GM23248 (cell line): ENCODE measurements around the gene H1-8. TPM values are rescaled to one million over a fixed set of nuclear protein-coding genes. Genes with fewer than 3 reads are reported as not detected.
"Not testable (repeated sequence)": the region's sequence is repeated elsewhere in the genome, so short reads cannot be mapped to it uniquely, and the experiment has no call there.

Experiments
- DNase-seq: peaks from one replicate; pipeline ENCODE4 v3.0.0-alpha.2; 2015
- H2AFZ ChIP-seq: fragments of 200-600 bp; sonication (generic); 2 replicates; pipeline ENCODE4 v1.6.1; 2016; ENCODE audit warnings: antibody characterized with exemption
- H3F3A ChIP-seq: fragments of 200-600 bp; sonication (generic); 2 replicates; pipeline ENCODE4 v1.6.1; 2016; ENCODE audit warnings: mild to moderate bottlenecking, antibody characterized with exemption, mixed run types; ENCODE audit not compliant: insufficient read depth
- H3K27ac ChIP-seq: fragments of 200-600 bp; sonication (generic); 2 replicates; pipeline ENCODE4 v1.5.1; 2016; ENCODE audit warnings: mild to moderate bottlenecking
- H3K27me3 ChIP-seq: fragments of 200-600 bp; sonication (generic); replicated peaks from 2 replicates; pipeline ENCODE4 v1.6.1; 2016; ENCODE audit warnings: mild to moderate bottlenecking; ENCODE audit not compliant: insufficient read depth
- H3K36me3 ChIP-seq: fragments of 200-600 bp; sonication (generic); 2 replicates; pipeline ENCODE4 v1.6.1; 2016; ENCODE audit warnings: low read depth, mild to moderate bottlenecking
- H3K4me1 ChIP-seq: fragments of 200-600 bp; sonication (generic); 2 replicates; pipeline ENCODE4 v1.6.1; 2016; ENCODE audit warnings: mild to moderate bottlenecking; ENCODE audit not compliant: insufficient read depth
- H3K4me2 ChIP-seq: fragments of 200-600 bp; sonication (generic); one replicate; pipeline ENCODE4 v1.6.1; 2016; ENCODE audit warnings: mild to moderate bottlenecking; ENCODE audit not compliant: unreplicated experiment
- H3K4me3 ChIP-seq: fragments of 200-600 bp; sonication (generic); 2 replicates; pipeline ENCODE4 v1.5.1; 2016; ENCODE audit warnings: mild to moderate bottlenecking
- H3K79me2 ChIP-seq: fragments of 200-600 bp; sonication (generic); 2 replicates; pipeline ENCODE4 v1.6.1; 2016; ENCODE audit warnings: mild to moderate bottlenecking; ENCODE audit not compliant: insufficient read depth
- H3K9ac ChIP-seq: fragments of 200-600 bp; sonication (generic); 2 replicates; pipeline ENCODE4 v1.6.1; 2016; ENCODE audit warnings: mild to moderate bottlenecking
- H3K9me2 ChIP-seq: fragments of 200-600 bp; sonication (generic); 2 replicates; pipeline ENCODE4 v1.6.1; 2016; ENCODE audit warnings: mixed run types, mild to moderate bottlenecking, moderate library complexity; ENCODE audit not compliant: insufficient read depth
- H3K9me3 ChIP-seq: fragments of 200-600 bp; sonication (generic); one replicate; pipeline ENCODE4 v1.6.1; 2017; ENCODE audit warnings: low read depth
- H4K20me1 ChIP-seq: fragments of 200-600 bp; sonication (generic); 2 replicates; pipeline ENCODE4 v1.6.0; 2016; ENCODE audit not compliant: insufficient read depth
- EZH2 ChIP-seq: fragments of 200-600 bp; sonication (generic); IDR thresholded peaks from 2 replicates; pipeline ENCODE4 v1.6.1; 2018; ENCODE audit warnings: antibody characterized with exemption, mild to moderate bottlenecking; ENCODE audit not compliant: insufficient read depth, poor library complexity, severe bottlenecking
- EZH2phosphoT487 ChIP-seq: fragments of 200-600 bp; sonication (generic); IDR thresholded peaks from 2 replicates; pipeline ENCODE4 v1.6.1; 2018; ENCODE audit warnings: antibody characterized with exemption, moderate library complexity, mild to moderate bottlenecking, low read depth; ENCODE audit not compliant: insufficient read depth
- WGBS, 2 experiments: methylation state at CpG; one replicate each; pipeline ENCODE4 v1.1.6; 2015 to 2017; ENCODE audit warnings: low lambda C conversion rate in 2 of 2, low coverage in 1 of 2; ENCODE audit errors: missing lambda C conversion rate in 2 of 2; 5-methylcytosine and 5-hydroxymethylcytosine counted together
- in situ Hi-C: fragments of 300-500 bp; cut with MboI; formaldehyde crosslinking; loops from 2 replicates; pipeline ENCODE4 v1.15.0; 2020
- polyA plus RNA-seq: library from polyadenylated mRNA; unstranded; fragments of >200 nt; fragmentation: Nextera tagmentation; extraction: Ambion mirVana; gene quantifications from 2 replicates; pipeline ENCODE4 v1.2.1, GENCODE V29; 2016
- total RNA-seq: library from RNA; depleted of rRNA; stranded (reverse); fragments of >200 nt; shearing (Covaris generic); gene quantifications from 2 replicates; pipeline ENCODE4 v1.2.3, GENCODE V29; 2014; rRNA removed

H1-8 gene
- total RNA-seq (not detected in 2 replicates), polyA plus RNA-seq (not detected in 2 replicates)

GRCh38 chr3:129543156-129543790, at the start of gene H1-8:
Gene H1-8, plus strand, starts transcription at chr3:129543175. Its CDS starts 44 bp downstream, at chr3:129543219.
- no peak within 1 kb of the TSS for H3K4me2 ChIP-seq
- in situ Hi-C loops = no loop called here

GRCh38 chr3:129493206-129493605, 49.8 kb upstream of the H1-8 start:
- in situ Hi-C loops = loop anchor here (10.0 to 25.0 kb wide), 2 partner anchors 112 to 319 kb away; partner anchors contain the start of gene PLXND1
- H3K9me2 ChIP-seq = no peaks in the 10 kb centered on the region
- H4K20me1 ChIP-seq = no peaks in the 10 kb centered on the region
- no peak for DNase-seq
- H3K36me3 ChIP-seq = no peaks in the 10 kb centered on the region
- WGBS, 2 experiments = 91 to 93% methylated on average over 4 of the region's 4 CpGs
- H3K27ac ChIP-seq = no peak overlapping the region
- H3K4me2 ChIP-seq = no peak overlapping the region
- peaks cover 20% of the 10 kb centered on the region for H3K4me1 ChIP-seq
- peaks cover 19% of the 10 kb centered on the region for H3F3A ChIP-seq
- no peaks in the 10 kb centered on the region for H3K27me3 ChIP-seq
- H3K79me2 ChIP-seq = no peaks in the 10 kb centered on the region
- no peak overlapping the region for H2AFZ ChIP-seq
- no peak overlapping the region for H3K9ac ChIP-seq
- H3K4me3 ChIP-seq = no peak overlapping the region
- no peaks in the 10 kb centered on the region for H3K9me3 ChIP-seq
- TF ChIP-seq EZH2 = no peak

More at GRCh38 chr3:129543156-129543790, at the start of gene H1-8:
- no peaks in the 10 kb centered on the region for H3K9me3 ChIP-seq
- H3K27me3 ChIP-seq = no peaks in the 10 kb centered on the region
- no peaks in the 10 kb centered on the region for H4K20me1 ChIP-seq
- no peak for TF ChIP-seq EZH2
- TF ChIP-seq EZH2phosphoT487 = no peak
- 71 to 74% methylated on average over 16 of the region's 16 CpGs for whole genome bisulfite sequencing, 2 experiments
- peaks cover 6% of the 10 kb centered on the region; the same call in 1 of the 2 replicates for H3F3A ChIP-seq
- no peaks in the 10 kb centered on the region for H3K36me3 ChIP-seq
- no peaks in the 10 kb centered on the region for H3K4me1 ChIP-seq
- DNase-seq = no peak
- H3K9ac ChIP-seq = no peak within 1 kb of the TSS
- H3K9me2 ChIP-seq = no peaks in the 10 kb centered on the region
- no peaks in the 10 kb centered on the region for H3K79me2 ChIP-seq
- no peak within 1 kb of the TSS for H2AFZ ChIP-seq
- no peak within 1 kb of the TSS for H3K27ac ChIP-seq
- no peak within 1 kb of the TSS for H3K4me3 ChIP-seq

DNA sequence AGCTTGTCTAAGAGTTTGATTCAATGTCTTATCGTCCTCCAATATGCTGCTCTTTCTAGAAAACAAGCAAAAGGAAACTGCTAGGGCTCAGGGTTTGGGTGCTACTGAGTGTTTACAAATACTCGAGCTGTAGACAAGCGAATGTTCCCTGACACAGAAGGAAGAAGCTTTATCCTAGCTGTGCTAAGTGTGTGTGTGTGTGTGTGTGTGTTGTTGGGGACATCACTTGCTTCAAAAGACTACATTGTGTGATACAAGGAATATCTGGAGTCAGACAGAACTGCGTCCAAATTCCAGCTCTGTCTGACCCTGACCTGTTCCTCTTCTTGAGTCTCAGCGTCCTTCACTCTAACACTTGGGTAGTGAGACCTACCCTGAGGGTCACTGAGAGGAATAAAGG, 48.5 kb upstream of the H1-8 start:
- H3K27me3 ChIP-seq, H4K20me1 ChIP-seq, DNase-seq, H3K9me2 ChIP-seq, H2AFZ ChIP-seq, H3K36me3 ChIP-seq, H3K4me3 ChIP-seq, H3K79me2 ChIP-seq, H3K9me3 ChIP-seq: not testable (repeated sequence)
- H3F3A ChIP-seq = peaks cover 18% of the 10 kb centered on the region
- peak overlapping the region; percentile 41 for H3K9ac ChIP-seq
- in situ Hi-C loops = loop anchor here (10.0 to 25.0 kb wide), 2 partner anchors 110 to 318 kb away; partner anchors contain the start of gene PLXND1
- peak overlapping the region; percentile 54 for H3K4me2 ChIP-seq
- WGBS, 2 experiments = 94 to 95% methylated on average over 5 of the region's 5 CpGs
- peak overlapping the region; percentile 82 for H3K27ac ChIP-seq
- H3K4me1 ChIP-seq = peaks cover 28% of the 10 kb centered on the region

- peak overlapping the region; percentile 82 for H3K27ac ChIP-seq
- peak; percentile 81 for DNase-seq
- in situ Hi-C loops = loop anchor here (10.0 to 25.0 kb wide), 2 partner anchors 110 to 317 kb away; partner anchors contain the start of gene PLXND1
- H3K4me2 ChIP-seq = peak overlapping the region; percentile 54
- H4K20me1 ChIP-seq, H3K4me3 ChIP-seq, H3K9me3 ChIP-seq, H3K9me2 ChIP-seq, H3K79me2 ChIP-seq, H3K27me3 ChIP-seq, H2AFZ ChIP-seq, H3K36me3 ChIP-seq: not testable (repeated sequence)
- H3K4me1 ChIP-seq = peaks cover 28% of the 10 kb centered on the region
- H3F3A ChIP-seq = peaks cover 18% of the 10 kb centered on the region
- 57 to 58% methylated on average over 10 of the region's 10 CpGs for WGBS, 2 experiments
- peak overlapping the region; percentile 41 for H3K9ac ChIP-seq
These were observed 47.9 kb upstream of the H1-8 start for GRCh38 chr3:129495006-129495639.

DNA sequence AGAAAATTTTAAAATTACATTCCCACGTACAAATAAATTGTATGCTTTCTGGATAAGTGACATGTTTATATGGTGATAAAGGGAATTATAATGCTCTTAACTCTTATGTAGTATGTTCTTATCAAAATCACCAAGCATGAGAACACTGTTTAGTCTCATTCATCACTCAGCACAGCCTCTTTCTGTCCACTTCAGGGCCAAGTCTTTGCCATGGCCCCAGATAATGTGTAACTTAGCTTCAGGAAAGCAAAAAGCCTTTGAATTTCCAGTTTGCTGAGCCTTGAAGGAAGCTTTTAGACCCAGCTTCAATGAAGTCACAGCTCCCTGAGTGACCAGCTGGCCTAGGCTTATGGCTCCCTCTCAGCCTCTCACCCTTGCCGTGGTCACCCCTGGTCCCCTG, 45.1 kb upstream of the H1-8 start:
- H3K27ac ChIP-seq, H3K79me2 ChIP-seq, DNase-seq, H3K9ac ChIP-seq, H3K9me2 ChIP-seq, H2AFZ ChIP-seq, H3K27me3 ChIP-seq, H3K4me3 ChIP-seq, H4K20me1 ChIP-seq, H3K4me2 ChIP-seq, H3K9me3 ChIP-seq, H3K36me3 ChIP-seq: not testable (repeated sequence)
- H3F3A ChIP-seq = peaks cover 18% of the 10 kb centered on the region
- WGBS, 2 experiments = 97 to 100% methylated on average over 2 of the region's 2 CpGs
- peaks cover 23% of the 10 kb centered on the region for H3K4me1 ChIP-seq
- in situ Hi-C loops = loop anchor here (10.0 to 25.0 kb wide), 2 partner anchors 107 to 314 kb away; partner anchors contain the start of gene PLXND1

- Histone ChIP-seq H3F3A (peaks cover 17% of the 10 kb centered on the region), H3K4me1 (peaks cover 23% of the 10 kb centered on the region)
- not testable (repeated sequence) for DNase-seq, H3K79me2 ChIP-seq, H3K27ac ChIP-seq, H3K36me3 ChIP-seq, H3K4me3 ChIP-seq, H3K4me2 ChIP-seq, H3K9me3 ChIP-seq, H3K9me2 ChIP-seq, H2AFZ ChIP-seq, H4K20me1 ChIP-seq, H3K27me3 ChIP-seq, H3K9ac ChIP-seq
- WGBS, 2 experiments = 57 to 64% methylated on average over 8 of the region's 8 CpGs
- in situ Hi-C loops = loop anchor here (10.0 to 25.0 kb wide), 2 partner anchors 106 to 313 kb away; partner anchors contain the start of gene PLXND1
These were observed 44.1 kb upstream of the H1-8 start for GRCh38 chr3:129498603-129499488.
